SU-DHL-6 (cell line): ENCODE data around the gene FIGLA.

Source experiments
- H2AFZ ChIP-seq: fragments of 200-600 bp; sonication (generic); 2 replicates; pipeline ENCODE4 v1.6.1; 2014; ENCODE audit warnings: low read depth, mild to moderate bottlenecking, moderate library complexity, mixed read lengths, antibody characterized with exemption, low read length; ENCODE audit not compliant: severe bottlenecking
- H3F3A ChIP-seq: fragments of 200-600 bp; shearing (Covaris generic); 2 replicates; pipeline ENCODE4 v1.6.0; 2016; ENCODE audit warnings: antibody characterized with exemption, mild to moderate bottlenecking; ENCODE audit not compliant: insufficient read depth
- H3K27ac ChIP-seq: fragments of 200-600 bp; sonication (generic); 2 replicates; pipeline ENCODE4 v1.5.1; 2016; ENCODE audit warnings: low read depth, mild to moderate bottlenecking, low read length, moderate library complexity, mixed read lengths
- H3K27me3 ChIP-seq: fragments of 200-600 bp; sonication (generic), shearing (Covaris generic); 2 replicates; pipeline ENCODE4 v1.6.0; 2014; ENCODE audit warnings: mild to moderate bottlenecking, low read length
- H3K36me3 ChIP-seq: fragments of 200-600 bp; sonication (generic); 2 replicates; pipeline ENCODE4 v1.6.1; 2014; ENCODE audit warnings: mild to moderate bottlenecking, low read length, mixed read lengths
- H3K4me2 ChIP-seq: fragments of 300-600, 200-600 bp; shearing (Covaris generic), sonication (generic); 2 replicates; pipeline ENCODE4 v1.6.0; 2014; ENCODE audit warnings: low read length, low read depth, mild to moderate bottlenecking; ENCODE audit not compliant: poor library complexity, severe bottlenecking
- H3K4me3 ChIP-seq: fragments of 200-600 bp; sonication (generic); 2 replicates; pipeline ENCODE4 v1.5.1; 2014; ENCODE audit warnings: antibody characterized with exemption, low read length, mild to moderate bottlenecking, mixed read lengths; ENCODE audit not compliant: insufficient read depth, poor library complexity, severe bottlenecking
- H3K79me2 ChIP-seq: fragments of 200-600 bp; sonication (generic); 2 replicates; pipeline ENCODE4 v1.6.1; 2014; ENCODE audit warnings: mild to moderate bottlenecking, low read length, moderate library complexity; ENCODE audit not compliant: insufficient read depth
- H3K9ac ChIP-seq: fragments of 200-600 bp; sonication (generic); 2 replicates; pipeline ENCODE4 v1.7.0; 2014; ENCODE audit warnings: mild to moderate bottlenecking, low read length
- H3K9me2 ChIP-seq: fragments of 200-600 bp; sonication (generic); replicated peaks from 2 replicates; pipeline ENCODE4 v1.6.1; 2014; ENCODE audit warnings: low read length; ENCODE audit not compliant: insufficient read depth
- H3K9me3 ChIP-seq: fragments of 200-600 bp; sonication (generic); 2 replicates; pipeline ENCODE4 v1.6.1; 2014; ENCODE audit warnings: low read length, mixed read lengths; ENCODE audit not compliant: insufficient read depth
- H4K20me1 ChIP-seq: fragments of 200-600 bp; sonication (generic); 2 replicates; pipeline ENCODE4 v1.6.1; 2014; ENCODE audit warnings: low read depth, mild to moderate bottlenecking, antibody characterized with exemption, low read length, moderate library complexity, mixed read lengths
- CTCF ChIP-seq: fragments of 200-600 bp; sonication (generic); IDR thresholded peaks from one replicate; pipeline ENCODE4 v1.5.1; 2017; ENCODE audit warnings: antibody characterized with exemption, mild to moderate bottlenecking, low read length, moderate library complexity; ENCODE audit not compliant: insufficient read depth, poor library complexity, severe bottlenecking
- EZH2phosphoT487 ChIP-seq: fragments of 200-600 bp; sonication (generic), shearing (Covaris generic); conservative IDR thresholded peaks from 2 replicates; pipeline ENCODE4 v1.6.1; 2018; ENCODE audit warnings: mild to moderate bottlenecking, antibody characterized with exemption, low read length, moderate library complexity, mixed read lengths

The FIGLA gene

GRCh38 chr2:70828914-70829824 lies 38.7 kb upstream of the FIGLA start:
- Histone ChIP-seq H3K79me2 (no peaks in the 10 kb centered on the region), H2AFZ (no peak overlapping the region), H3K9me2 (no peaks in the 10 kb centered on the region), H4K20me1 (no peaks in the 10 kb centered on the region), H3F3A (no peaks in the 10 kb centered on the region), H3K36me3 (no peaks in the 10 kb centered on the region), H3K27me3 (no peaks in the 10 kb centered on the region), H3K4me3 (no peak overlapping the region), H3K27ac (no peak overlapping the region), H3K9me3 (no peaks in the 10 kb centered on the region), H3K9ac (no peak overlapping the region), H3K4me2 (no peak overlapping the region)
- TF ChIP-seq EZH2phosphoT487 (no peak), CTCF (no peak)

GRCh38 chr2:70828115-70828514 lies 37.7 kb upstream of the FIGLA start:
- H3K79me2 ChIP-seq: no peaks in the 10 kb centered on the region
- no peaks in the 10 kb centered on the region for H3F3A ChIP-seq
- H3K27ac ChIP-seq: no peak overlapping the region
- H3K9me2 ChIP-seq: no peaks in the 10 kb centered on the region
- H3K4me3 ChIP-seq: no peak overlapping the region
- H3K36me3 ChIP-seq: no peaks in the 10 kb centered on the region
- H3K27me3 ChIP-seq: no peaks in the 10 kb centered on the region
- no peak overlapping the region for H2AFZ ChIP-seq
- H3K9ac ChIP-seq: no peak overlapping the region
- TF ChIP-seq CTCF: no peak
- no peak for TF ChIP-seq EZH2phosphoT487
- no peak overlapping the region for H3K4me2 ChIP-seq
- no peaks in the 10 kb centered on the region for H3K9me3 ChIP-seq
- H4K20me1 ChIP-seq: no peaks in the 10 kb centered on the region

GRCh38 chr2:70827388-70827787 lies 36.9 kb upstream of the FIGLA start:
- Histone ChIP-seq H3F3A (no peaks in the 10 kb centered on the region), H3K4me2 (no peak overlapping the region)

More at GRCh38 chr2:70827388-70827787, 36.9 kb upstream of the FIGLA start:
- Histone ChIP-seq H3K4me3 (no peak overlapping the region), H3K9me2 (no peaks in the 10 kb centered on the region), H3K9me3 (no peaks in the 10 kb centered on the region), H3K27ac (no peak overlapping the region), H3K9ac (no peak overlapping the region), H4K20me1 (no peaks in the 10 kb centered on the region), H3K36me3 (no peaks in the 10 kb centered on the region), H3K27me3 (no peaks in the 10 kb centered on the region), H2AFZ (no peak overlapping the region), H3K79me2 (no peaks in the 10 kb centered on the region)
- no peak for TF ChIP-seq CTCF
- no peak for TF ChIP-seq EZH2phosphoT487
